ENCODE data around the gene C4orf50. TPM values are rescaled to one million over a fixed set of nuclear protein-coding genes. Genes with fewer than 3 reads are reported as not detected.

The C4orf50 gene
- under 1 TPM in 1 of 2 donors, not detected in 1; 0.17 TPM for total RNA-seq
- under 1 TPM in 1 of 2 donors, not detected in 1; under 0.01 TPM for polyA plus RNA-seq

DNA sequence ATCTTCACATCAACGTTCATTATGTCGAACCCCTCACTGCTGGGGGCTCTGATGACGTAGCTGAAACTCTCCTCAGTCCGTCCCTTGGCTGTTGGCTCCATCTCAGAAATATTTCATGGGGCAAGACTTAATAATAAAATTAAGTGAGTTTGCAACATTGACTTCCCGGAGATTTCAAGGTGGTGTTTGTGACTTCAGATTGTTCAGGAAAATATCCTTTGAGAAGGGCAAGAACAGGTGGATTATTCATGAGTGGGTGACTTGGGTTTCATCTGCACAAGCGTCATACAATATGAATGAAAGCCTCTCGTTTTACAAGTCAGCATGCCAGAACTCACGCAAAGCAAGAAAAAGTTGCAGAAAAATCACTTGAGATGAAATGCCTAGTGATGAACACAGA, at the start of gene C4orf50:
TSS of gene C4orf50 (minus strand) at position 101 of the 400 bp plus-strand sequence.
- 71% methylated on average over 8 of the region's 8 CpGs for WGBS
- no peak within 1 kb of the TSS for H3K9ac ChIP-seq (ENCODE audit: low read depth in 1 of 2, low read length in 2 of 2)

DNA sequence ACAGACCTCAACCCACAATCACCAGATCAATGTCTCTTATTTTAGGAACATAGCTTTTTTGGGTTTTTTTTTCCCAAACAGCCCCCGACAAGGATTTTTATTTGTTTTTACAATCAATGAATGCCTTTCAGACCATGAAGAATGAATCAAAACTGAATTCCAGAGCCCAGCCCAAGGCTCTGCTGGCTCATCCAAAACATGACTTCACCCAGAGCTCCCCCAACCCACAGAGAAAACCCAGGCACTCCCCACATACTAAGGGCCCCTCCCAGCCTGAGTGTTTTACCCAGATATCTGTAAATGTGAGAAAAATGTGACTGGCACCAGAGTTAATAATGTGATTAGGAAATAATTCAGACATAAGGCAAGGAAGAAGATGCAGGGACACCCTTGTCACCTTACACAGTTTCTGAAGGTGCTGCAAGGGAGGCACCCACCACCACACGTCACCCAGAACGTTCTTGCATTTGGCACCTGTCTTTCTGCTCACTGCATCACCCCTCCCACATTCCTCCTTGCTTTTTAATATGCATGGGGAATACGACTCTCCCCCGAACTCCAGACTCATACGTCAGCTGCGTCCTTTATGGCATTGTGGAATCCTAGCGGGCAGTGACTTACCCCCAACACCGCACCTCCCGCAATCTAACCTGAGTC, 47.8 kb upstream of the C4orf50 start:
- Histone ChIP-seq H3K27ac (ENCODE audit: low read depth in 1 of 2, low read length in 2 of 2) (no peak overlapping the region), H3K36me3 (ENCODE audit: control insufficient read depth in 4 of 4, insufficient read depth in 3 of 4, low read depth in 1 of 4, low read length in 3 of 4) (no peaks in the 10 kb centered on the region), H3K4me3 (ENCODE audit: low read depth in 1 of 3, low read length in 3 of 3) (no peak overlapping the region), H3K4me1 (ENCODE audit: control insufficient read depth in 4 of 4, insufficient read depth in 4 of 4, low read length in 3 of 4) (no peaks in the 10 kb centered on the region), H3K9ac (ENCODE audit: low read depth in 1 of 2, low read length in 2 of 2) (no peak overlapping the region), H3K27me3 (ENCODE audit: control insufficient read depth in 4 of 4, insufficient read depth in 4 of 4, low read length in 3 of 4) (no peaks in the 10 kb centered on the region), H3K9me3 (ENCODE audit: control insufficient read depth in 4 of 4, low read length in 3 of 4) (peaks cover 0 to 2% (median 0%) of the 10 kb centered on the region in 4 donors)
- 89% methylated on average over 10 of the region's 10 CpGs for WGBS
- TF ChIP-seq, protein P1, sequence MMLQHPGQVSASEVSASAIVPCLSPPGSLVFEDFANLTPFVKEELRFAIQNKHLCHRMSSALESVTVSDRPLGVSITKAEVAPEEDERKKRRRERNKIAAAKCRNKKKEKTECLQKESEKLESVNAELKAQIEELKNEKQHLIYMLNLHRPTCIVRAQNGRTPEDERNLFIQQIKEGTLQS (IDR thresholded peaks at IDR 0.05), result no peak
- TF ChIP-seq FOXA1 (IDR thresholded peaks at IDR 0.05) (no peak), TAF1 (conservative IDR thresholded peaks at IDR 0.05) (no peak), FOXA2 (IDR thresholded peaks at IDR 0.05) (no peak), SP1 (IDR thresholded peaks at IDR 0.05) (no peak), HNF4A (conservative IDR thresholded peaks at IDR 0.05) (no peak), NR2F2 (IDR thresholded peaks at IDR 0.05) (no peak), RXRA (IDR thresholded peaks at IDR 0.05) (no peak), HNF4G (IDR thresholded peaks at IDR 0.05) (no peak), YY1 (IDR thresholded peaks at IDR 0.05) (no peak), GABPA (IDR thresholded peaks at IDR 0.05 in 1 of 2, conservative IDR thresholded peaks at IDR 0.05 in 1 of 2) (no peak)
- TF ChIP-seq, protein P2, sequence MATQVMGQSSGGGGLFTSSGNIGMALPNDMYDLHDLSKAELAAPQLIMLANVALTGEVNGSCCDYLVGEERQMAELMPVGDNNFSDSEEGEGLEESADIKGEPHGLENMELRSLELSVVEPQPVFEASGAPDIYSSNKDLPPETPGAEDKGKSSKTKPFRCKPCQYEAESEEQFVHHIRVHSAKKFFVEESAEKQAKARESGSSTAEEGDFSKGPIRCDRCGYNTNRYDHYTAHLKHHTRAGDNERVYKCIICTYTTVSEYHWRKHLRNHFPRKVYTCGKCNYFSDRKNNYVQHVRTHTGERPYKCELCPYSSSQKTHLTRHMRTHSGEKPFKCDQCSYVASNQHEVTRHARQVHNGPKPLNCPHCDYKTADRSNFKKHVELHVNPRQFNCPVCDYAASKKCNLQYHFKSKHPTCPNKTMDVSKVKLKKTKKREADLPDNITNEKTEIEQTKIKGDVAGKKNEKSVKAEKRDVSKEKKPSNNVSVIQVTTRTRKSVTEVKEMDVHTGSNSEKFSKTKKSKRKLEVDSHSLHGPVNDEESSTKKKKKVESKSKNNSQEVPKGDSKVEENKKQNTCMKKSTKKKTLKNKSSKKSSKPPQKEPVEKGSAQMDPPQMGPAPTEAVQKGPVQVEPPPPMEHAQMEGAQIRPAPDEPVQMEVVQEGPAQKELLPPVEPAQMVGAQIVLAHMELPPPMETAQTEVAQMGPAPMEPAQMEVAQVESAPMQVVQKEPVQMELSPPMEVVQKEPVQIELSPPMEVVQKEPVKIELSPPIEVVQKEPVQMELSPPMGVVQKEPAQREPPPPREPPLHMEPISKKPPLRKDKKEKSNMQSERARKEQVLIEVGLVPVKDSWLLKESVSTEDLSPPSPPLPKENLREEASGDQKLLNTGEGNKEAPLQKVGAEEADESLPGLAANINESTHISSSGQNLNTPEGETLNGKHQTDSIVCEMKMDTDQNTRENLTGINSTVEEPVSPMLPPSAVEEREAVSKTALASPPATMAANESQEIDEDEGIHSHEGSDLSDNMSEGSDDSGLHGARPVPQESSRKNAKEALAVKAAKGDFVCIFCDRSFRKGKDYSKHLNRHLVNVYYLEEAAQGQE (IDR thresholded peaks at IDR 0.05), result no peak
- TF ChIP-seq, protein P3, sequence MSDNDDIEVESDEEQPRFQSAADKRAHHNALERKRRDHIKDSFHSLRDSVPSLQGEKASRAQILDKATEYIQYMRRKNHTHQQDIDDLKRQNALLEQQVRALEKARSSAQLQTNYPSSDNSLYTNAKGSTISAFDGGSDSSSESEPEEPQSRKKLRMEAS (IDR thresholded peaks at IDR 0.05), result no peak
- TF ChIP-seq, protein P4, sequence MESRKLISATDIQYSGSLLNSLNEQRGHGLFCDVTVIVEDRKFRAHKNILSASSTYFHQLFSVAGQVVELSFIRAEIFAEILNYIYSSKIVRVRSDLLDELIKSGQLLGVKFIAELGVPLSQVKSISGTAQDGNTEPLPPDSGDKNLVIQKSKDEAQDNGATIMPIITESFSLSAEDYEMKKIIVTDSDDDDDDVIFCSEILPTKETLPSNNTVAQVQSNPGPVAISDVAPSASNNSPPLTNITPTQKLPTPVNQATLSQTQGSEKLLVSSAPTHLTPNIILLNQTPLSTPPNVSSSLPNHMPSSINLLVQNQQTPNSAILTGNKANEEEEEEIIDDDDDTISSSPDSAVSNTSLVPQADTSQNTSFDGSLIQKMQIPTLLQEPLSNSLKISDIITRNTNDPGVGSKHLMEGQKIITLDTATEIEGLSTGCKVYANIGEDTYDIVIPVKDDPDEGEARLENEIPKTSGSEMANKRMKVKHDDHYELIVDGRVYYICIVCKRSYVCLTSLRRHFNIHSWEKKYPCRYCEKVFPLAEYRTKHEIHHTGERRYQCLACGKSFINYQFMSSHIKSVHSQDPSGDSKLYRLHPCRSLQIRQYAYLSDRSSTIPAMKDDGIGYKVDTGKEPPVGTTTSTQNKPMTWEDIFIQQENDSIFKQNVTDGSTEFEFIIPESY (IDR thresholded peaks at IDR 0.05), result no peak
- TF ChIP-seq, protein P5, sequence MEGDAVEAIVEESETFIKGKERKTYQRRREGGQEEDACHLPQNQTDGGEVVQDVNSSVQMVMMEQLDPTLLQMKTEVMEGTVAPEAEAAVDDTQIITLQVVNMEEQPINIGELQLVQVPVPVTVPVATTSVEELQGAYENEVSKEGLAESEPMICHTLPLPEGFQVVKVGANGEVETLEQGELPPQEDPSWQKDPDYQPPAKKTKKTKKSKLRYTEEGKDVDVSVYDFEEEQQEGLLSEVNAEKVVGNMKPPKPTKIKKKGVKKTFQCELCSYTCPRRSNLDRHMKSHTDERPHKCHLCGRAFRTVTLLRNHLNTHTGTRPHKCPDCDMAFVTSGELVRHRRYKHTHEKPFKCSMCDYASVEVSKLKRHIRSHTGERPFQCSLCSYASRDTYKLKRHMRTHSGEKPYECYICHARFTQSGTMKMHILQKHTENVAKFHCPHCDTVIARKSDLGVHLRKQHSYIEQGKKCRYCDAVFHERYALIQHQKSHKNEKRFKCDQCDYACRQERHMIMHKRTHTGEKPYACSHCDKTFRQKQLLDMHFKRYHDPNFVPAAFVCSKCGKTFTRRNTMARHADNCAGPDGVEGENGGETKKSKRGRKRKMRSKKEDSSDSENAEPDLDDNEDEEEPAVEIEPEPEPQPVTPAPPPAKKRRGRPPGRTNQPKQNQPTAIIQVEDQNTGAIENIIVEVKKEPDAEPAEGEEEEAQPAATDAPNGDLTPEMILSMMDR (IDR thresholded peaks at IDR 0.05; ENCODE audit: low read depth, low read length, missing input control), result no peak
- DNase-seq (ENCODE audit: low spot score), result no peak

More for the DNA sequence above, at the start of gene C4orf50:
- TF ChIP-seq YY1 (IDR thresholded peaks at IDR 0.05), result no peak
- TF ChIP-seq TAF1 (conservative IDR thresholded peaks at IDR 0.05), result no peak
- no peak for TF ChIP-seq FOXA1 (IDR thresholded peaks at IDR 0.05)
- TF ChIP-seq HNF4A (conservative IDR thresholded peaks at IDR 0.05), result no peak
- Histone ChIP-seq H3K36me3 (ENCODE audit: control insufficient read depth in 4 of 4, insufficient read depth in 3 of 4, low read depth in 1 of 4, low read length in 3 of 4) (no peaks in the 10 kb centered on the region), H3K27me3 (ENCODE audit: control insufficient read depth in 4 of 4, insufficient read depth in 4 of 4, low read length in 3 of 4) (no peaks in the 10 kb centered on the region), H3K9me3 (ENCODE audit: control insufficient read depth in 4 of 4, low read length in 3 of 4) (no peaks in the 10 kb centered on the region), H3K27ac (ENCODE audit: low read depth in 1 of 2, low read length in 2 of 2) (no peak within 1 kb of the TSS), H3K4me3 (ENCODE audit: low read depth in 1 of 3, low read length in 3 of 3) (no peak within 1 kb of the TSS), H3K4me1 (ENCODE audit: control insufficient read depth in 4 of 4, insufficient read depth in 4 of 4, low read length in 3 of 4) (no peaks in the 10 kb centered on the region)
- DNase-seq (ENCODE audit: low spot score), result no peak
